Measurements from ENCODE around the gene LSM7.

LSM7 gene

DNA sequence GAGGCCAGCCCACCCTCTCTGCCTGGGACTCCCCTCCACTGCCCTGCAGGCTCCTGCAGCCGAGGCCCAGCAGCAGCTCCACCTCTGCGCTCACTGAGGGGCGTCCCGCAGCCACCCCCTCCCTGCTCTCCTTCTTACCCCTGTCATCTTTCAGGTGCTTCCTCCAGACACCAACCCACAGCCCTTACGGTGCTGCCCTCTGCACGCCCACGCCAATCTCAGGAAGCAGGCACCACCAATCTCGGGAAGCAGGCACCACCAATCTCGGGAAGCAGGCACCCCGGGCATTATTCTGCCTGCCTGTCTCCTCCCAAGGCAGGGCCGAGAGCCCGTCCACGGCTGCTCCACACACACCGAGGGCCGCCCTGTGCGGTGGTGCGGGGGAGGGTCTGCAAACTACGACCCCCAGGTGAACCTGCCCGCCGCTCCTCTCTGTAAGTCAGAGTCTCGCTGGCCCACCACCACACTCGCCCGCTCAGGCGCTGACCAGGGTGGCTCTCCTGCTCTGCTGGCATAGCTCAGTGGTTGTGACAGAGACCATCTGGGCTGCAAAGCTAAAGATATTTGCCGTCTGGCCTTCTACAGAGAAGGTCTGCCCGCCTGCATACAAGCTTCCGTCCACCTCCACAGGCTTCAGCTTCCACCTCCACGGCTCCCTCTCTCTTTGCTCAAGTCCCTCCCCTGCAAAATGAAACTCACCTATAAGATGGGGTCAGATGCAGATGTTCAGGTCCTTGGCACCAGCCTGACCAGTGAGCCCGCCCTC lies 2.9 kb downstream of the LSM7 start:
- no peak for DNase-seq (ENCODE audit: low read depth in 2 of 2, low spot score in 1 of 2)

- no peak for DNase-seq (ENCODE audit: low read depth in 2 of 2, low spot score in 1 of 2)
These were observed 4.0 kb downstream of the LSM7 start for GRCh38 chr19:2324220-2324948.

GRCh38 chr19:2323707-2324106 lies 4.7 kb downstream of the LSM7 start:
- no peak for DNase-seq (ENCODE audit: low read depth in 2 of 2, low spot score in 1 of 2)

GRCh38 chr19:2321565-2322283 lies 6.7 kb downstream of the LSM7 start:
- DNase-seq (ENCODE audit: low read depth in 2 of 2, low spot score in 1 of 2), result no peak

DNA sequence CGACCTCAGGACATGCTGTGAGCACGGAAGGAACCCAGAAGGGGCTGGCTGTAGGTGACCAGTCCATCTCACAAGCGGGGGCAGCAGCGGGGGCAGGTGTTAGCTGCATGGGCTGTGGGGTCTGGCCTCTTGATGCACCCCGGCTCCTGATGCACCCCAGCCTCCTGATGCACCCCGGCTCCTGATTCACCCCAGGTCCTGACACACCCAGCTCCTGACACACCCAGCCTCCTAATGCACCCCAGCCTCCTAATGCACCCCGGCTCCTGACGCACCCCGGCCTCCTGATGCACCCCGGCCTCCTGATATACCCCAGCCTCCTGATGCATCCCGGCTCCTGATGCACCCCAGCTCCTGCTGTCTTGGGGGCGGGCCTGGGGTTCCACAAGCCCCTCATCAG lies 7.4 kb downstream of the LSM7 start:
- no peak for DNase-seq (ENCODE audit: low read depth in 2 of 2, low spot score in 1 of 2)

GRCh38 chr19:2320049-2320448 lies 8.3 kb downstream of the LSM7 start:
- no peak for DNase-seq (ENCODE audit: low read depth in 2 of 2, low spot score in 1 of 2)

- no peak for DNase-seq (ENCODE audit: low read depth in 2 of 2, low spot score in 1 of 2)
These were observed 8.8 kb downstream of the LSM7 start for GRCh38 chr19:2319551-2319950.

DNA sequence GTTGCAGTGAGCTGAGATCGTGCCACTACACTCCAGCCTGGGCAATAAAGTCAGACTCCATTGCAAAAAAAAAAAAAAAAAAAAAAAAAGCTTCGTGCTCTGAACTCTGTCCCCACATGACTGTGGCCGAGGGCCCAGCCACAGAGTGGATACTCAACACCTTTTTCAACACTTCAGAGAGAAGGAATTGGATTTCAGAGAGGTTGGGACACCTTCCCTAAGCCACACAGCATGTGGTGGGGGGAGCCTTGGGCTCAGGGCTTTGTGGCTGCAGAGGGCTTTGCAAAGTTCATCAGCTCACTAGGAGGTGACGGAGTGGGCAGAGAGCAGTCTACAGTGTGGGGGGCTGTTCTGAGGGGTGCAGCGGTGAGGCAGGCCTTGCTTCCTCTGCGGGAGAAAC lies 9.5 kb downstream of the LSM7 start:
- no peak for DNase-seq (ENCODE audit: low read depth in 2 of 2, low spot score in 1 of 2)

DNA sequence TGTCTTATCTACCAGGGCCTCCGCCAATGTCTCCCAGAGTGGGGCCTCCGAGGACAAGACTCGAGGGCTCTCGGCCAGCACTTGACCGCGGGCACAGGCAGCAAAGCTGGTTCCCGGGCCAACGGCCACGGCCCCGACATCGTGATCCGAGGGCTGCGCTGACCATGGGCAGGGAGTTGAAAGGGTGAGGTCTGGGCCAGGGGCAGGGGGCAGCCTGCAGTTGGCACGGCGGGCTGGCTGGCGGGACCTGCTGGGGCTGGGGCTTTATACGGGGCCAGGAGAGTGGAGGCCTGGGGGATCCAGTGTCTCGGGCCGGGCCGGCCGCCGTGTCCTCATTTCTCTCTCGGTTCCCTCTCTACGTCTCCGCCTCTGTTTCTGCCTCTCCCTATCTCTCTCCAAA lies 10.6 kb downstream of the LSM7 start:
- no peak for DNase-seq (ENCODE audit: low read depth in 2 of 2, low spot score in 1 of 2)

- DNase-seq (ENCODE audit: low read depth in 2 of 2, low spot score in 1 of 2), result no peak
These were observed 11.1 kb downstream of the LSM7 start for GRCh38 chr19:2317300-2317699.

DNA sequence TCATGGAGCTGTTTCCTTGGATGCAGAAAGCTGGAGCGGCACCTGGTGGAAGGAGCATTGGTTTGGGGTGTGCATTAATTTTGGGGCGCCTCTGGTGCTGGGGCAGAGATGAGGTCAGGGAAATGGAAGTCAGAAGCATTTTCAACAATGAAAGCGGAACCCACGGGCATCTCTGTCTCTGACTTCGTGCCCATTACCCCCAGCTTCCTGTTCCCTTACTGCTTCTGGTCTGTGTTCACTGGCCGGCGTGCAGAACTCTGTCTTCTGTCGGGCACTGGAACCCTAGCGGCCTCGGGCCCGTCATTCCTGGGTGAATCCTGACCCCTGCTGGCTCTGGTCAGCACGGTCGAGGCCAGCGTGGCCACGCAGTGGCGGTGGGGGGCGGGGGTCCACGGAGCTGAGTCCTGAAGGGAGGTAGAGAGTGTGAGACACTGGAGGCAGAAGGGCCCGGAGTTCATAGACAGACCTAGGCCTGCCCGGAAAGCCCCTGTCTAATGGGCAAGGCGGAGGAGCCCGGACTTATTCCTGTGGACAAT lies 12.5 kb downstream of the LSM7 start:
- DNase-seq (ENCODE audit: low read depth in 2 of 2, low spot score in 1 of 2), result no peak

- no peak for DNase-seq (ENCODE audit: low read depth in 2 of 2, low spot score in 1 of 2)
These were observed 13.1 kb downstream of the LSM7 start for GRCh38 chr19:2315121-2315817.

DNA sequence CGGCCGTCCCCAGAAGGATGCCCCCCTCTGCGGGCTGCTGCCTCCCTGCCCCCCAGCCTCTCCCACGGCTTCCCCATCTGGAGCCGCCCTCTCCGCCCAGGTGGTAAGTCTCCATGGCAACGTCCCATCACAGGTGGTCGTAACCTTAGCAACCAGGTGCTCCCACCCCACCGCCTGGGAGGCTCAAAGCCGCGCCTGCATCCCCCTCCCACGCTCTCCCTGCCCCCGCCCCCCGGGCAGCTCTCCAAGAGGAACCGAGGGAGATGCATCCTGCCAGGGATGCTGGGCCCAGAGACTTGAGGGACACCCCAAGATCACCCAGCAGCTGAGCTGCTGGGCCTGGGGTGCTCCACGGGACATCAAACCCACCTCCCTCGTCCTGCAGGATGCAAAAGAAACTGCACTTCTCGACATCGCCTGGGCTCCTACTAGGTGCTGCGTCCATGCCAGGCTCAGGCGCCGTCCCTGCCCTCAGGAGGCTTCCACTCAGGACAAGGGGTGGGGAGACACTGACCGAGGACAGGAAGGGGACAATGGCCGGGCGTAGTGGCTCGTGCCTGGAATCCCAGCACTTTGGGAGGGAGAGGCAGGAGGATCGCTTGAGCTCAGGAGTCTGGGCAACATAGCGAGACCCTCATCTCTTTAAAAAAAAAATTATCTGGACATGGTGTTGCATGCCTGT lies 15.4 kb downstream of the LSM7 start:
- no peak for DNase-seq (ENCODE audit: low read depth in 2 of 2, low spot score in 1 of 2)

DNA sequence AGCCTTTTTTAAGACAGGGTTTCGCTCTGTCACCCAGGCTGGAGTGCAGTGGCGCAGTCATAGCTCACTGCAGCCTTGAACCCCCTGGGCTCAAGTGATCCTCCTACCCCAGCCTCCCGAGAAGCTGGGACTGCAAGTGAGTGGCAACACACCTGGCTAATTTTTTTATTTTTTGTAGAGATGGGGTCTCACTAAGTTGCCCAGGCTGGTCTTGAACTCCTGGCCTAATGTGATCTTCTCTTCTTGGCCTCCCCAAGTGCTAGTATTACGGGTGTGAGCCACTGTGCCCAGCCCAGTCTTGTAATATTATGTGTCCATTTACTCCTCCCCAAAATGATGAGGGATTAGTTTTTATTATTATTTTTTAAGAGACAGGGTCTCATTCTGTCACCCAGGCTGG lies 17.3 kb downstream of the LSM7 start:
- no peak for DNase-seq (ENCODE audit: low read depth in 2 of 2, low spot score in 1 of 2)

- DNase-seq (ENCODE audit: low read depth in 2 of 2, low spot score in 1 of 2), result no peak
These were observed 18.5 kb downstream of the LSM7 start for GRCh38 chr19:2309734-2310362.

- no peak for DNase-seq (ENCODE audit: low read depth in 2 of 2, low spot score in 1 of 2)
These were observed 20.3 kb downstream of the LSM7 start, which contains the start of gene LINGO3 for GRCh38 chr19:2308114-2308556. TSS of gene LINGO3 (minus strand) at chr19:2308154. CDS start at chr19:2291776, 16,378 bp downstream.

DNA sequence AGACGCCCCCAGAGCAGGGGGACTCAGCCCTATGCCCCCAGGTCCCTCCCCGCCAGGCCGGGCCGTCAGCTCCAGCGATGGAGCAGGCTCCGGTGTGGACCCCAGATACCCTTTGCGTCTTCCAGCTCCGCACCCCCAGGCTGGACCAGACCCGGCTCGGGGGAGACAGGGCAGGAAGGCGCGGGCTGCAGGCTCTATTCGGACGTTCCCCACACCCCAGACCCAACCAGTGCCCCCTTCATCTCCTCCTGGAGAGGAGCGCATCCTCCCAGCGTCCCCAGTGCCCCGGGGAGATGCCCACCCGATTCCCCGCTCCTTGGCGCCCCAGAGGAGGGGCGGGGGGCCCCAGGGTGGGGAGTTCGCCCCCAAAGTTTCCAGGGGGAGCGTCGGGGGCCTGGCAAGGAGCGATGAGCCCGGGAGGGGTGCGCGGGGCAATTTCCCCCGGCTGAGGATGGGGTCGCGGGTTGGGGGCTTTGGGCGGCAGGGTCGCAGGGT lies 20.8 kb downstream of the LSM7 start:
- DNase-seq (ENCODE audit: low read depth in 2 of 2, low spot score in 1 of 2), result no peak

DNA sequence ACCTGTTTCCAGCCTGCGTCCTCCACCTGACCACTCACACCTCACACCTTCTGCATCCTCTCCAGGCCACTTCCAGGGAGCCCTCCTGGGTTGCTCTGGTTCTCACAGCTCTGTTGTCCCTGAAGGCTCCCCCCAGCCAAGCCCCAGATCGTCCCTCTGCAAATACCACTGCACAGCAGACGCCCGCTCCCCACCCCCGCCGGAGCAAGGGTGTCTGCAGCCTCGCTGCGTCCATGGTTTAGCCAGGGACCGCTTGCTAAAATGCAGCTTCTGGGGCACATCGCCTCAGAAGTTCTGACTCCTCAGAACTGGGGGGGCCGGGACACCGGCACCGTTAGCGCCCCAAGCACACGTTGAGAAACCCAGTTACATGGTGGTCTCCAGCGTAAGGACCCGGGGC lies 21.4 kb downstream of the LSM7 start:
- DNase-seq (ENCODE audit: low read depth in 2 of 2, low spot score in 1 of 2), result no peak

GRCh38 chr19:2306281-2306806 lies 22.0 kb downstream of the LSM7 start:
- no peak for DNase-seq (ENCODE audit: low read depth in 2 of 2, low spot score in 1 of 2)
